IPS-11a (cell line): ENCODE measurements around the gene CRKL.
A peak's percentile ranks its signal among the peaks of the same experiment; 100 is the strongest.
"Not testable (repeated sequence)": the region's sequence is repeated elsewhere in the genome, so short reads cannot be mapped to it uniquely, and the experiment has no call there.

ENCODE experiments used
- H3K4me3 ChIP-seq: one replicate; pipeline ENCODE4 v1.5.1; 2013; ENCODE audit warnings: low read depth, low read length, control low read depth

Gene CRKL

GRCh38 chr22:20916916-20917810 is at the start of gene CRKL:
Gene CRKL (plus strand): TSS chr22:20917407. CDS start chr22:20917935, 528 bp downstream.
- peak within 1 kb of the TSS; percentile 95 for H3K4me3 ChIP-seq

- no peak overlapping the region for H3K4me3 ChIP-seq
Observed at GRCh38 chr22:20868025-20868962, 48.9 kb upstream of the CRKL start.

GRCh38 chr22:20869234-20869633 is 48.0 kb upstream of the CRKL start:
- no peak overlapping the region for H3K4me3 ChIP-seq

- no peak overlapping the region for H3K4me3 ChIP-seq
Observed at GRCh38 chr22:20873214-20873613, 44.0 kb upstream of the CRKL start.

- no peak overlapping the region for H3K4me3 ChIP-seq
Observed at GRCh38 chr22:20875296-20875695, 41.9 kb upstream of the CRKL start.

- no peak overlapping the region for H3K4me3 ChIP-seq
Observed at GRCh38 chr22:20877715-20878114, 39.5 kb upstream of the CRKL start.

- H3K4me3 ChIP-seq = no peak overlapping the region
Observed at GRCh38 chr22:20881231-20881630, 36.0 kb upstream of the CRKL start.

- H3K4me3 ChIP-seq = no peak overlapping the region
Observed at GRCh38 chr22:20881869-20882815, 35.1 kb upstream of the CRKL start.

GRCh38 chr22:20882855-20883254 is 34.4 kb upstream of the CRKL start:
- H3K4me3 ChIP-seq = no peak overlapping the region

GRCh38 chr22:20884454-20884853 is 32.8 kb upstream of the CRKL start:
- no peak overlapping the region for H3K4me3 ChIP-seq

GRCh38 chr22:20885017-20885556 is 32.1 kb upstream of the CRKL start:
- H3K4me3 ChIP-seq = no peak overlapping the region

- no peak overlapping the region for H3K4me3 ChIP-seq
Observed at GRCh38 chr22:20885557-20886323, 31.5 kb upstream of the CRKL start.

- no peak overlapping the region for H3K4me3 ChIP-seq
Observed at GRCh38 chr22:20887375-20887774, 29.8 kb upstream of the CRKL start.

GRCh38 chr22:20889025-20889704 is 28.0 kb upstream of the CRKL start:
- H3K4me3 ChIP-seq = no peak overlapping the region

GRCh38 chr22:20889904-20890540 is 27.2 kb upstream of the CRKL start:
- H3K4me3 ChIP-seq = no peak overlapping the region

GRCh38 chr22:20890975-20891374 is 26.2 kb upstream of the CRKL start:
- H3K4me3 ChIP-seq = no peak overlapping the region

- not testable (repeated sequence) for H3K4me3 ChIP-seq
Observed at GRCh38 chr22:20897737-20898136, 19.5 kb upstream of the CRKL start.

GRCh38 chr22:20899827-20900423 is 17.3 kb upstream of the CRKL start:
- H3K4me3 ChIP-seq = no peak overlapping the region
